ENCODE data around the gene SLC4A4.

GRCh38 chr4:71360844-71361243, 22.0 kb downstream of the SLC4A4 start:
- TF ChIP-seq, protein P1, sequence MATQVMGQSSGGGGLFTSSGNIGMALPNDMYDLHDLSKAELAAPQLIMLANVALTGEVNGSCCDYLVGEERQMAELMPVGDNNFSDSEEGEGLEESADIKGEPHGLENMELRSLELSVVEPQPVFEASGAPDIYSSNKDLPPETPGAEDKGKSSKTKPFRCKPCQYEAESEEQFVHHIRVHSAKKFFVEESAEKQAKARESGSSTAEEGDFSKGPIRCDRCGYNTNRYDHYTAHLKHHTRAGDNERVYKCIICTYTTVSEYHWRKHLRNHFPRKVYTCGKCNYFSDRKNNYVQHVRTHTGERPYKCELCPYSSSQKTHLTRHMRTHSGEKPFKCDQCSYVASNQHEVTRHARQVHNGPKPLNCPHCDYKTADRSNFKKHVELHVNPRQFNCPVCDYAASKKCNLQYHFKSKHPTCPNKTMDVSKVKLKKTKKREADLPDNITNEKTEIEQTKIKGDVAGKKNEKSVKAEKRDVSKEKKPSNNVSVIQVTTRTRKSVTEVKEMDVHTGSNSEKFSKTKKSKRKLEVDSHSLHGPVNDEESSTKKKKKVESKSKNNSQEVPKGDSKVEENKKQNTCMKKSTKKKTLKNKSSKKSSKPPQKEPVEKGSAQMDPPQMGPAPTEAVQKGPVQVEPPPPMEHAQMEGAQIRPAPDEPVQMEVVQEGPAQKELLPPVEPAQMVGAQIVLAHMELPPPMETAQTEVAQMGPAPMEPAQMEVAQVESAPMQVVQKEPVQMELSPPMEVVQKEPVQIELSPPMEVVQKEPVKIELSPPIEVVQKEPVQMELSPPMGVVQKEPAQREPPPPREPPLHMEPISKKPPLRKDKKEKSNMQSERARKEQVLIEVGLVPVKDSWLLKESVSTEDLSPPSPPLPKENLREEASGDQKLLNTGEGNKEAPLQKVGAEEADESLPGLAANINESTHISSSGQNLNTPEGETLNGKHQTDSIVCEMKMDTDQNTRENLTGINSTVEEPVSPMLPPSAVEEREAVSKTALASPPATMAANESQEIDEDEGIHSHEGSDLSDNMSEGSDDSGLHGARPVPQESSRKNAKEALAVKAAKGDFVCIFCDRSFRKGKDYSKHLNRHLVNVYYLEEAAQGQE (tag by site-specific recombination; IDR thresholded peaks at IDR 0.05): no peak
- TF ChIP-seq ZNF521 (tag by site-specific recombination; IDR thresholded peaks at IDR 0.05) (no peak), ZNF701 (tag by site-specific recombination; IDR thresholded peaks at IDR 0.05) (no peak), ZBTB7A (tag by site-specific recombination; IDR thresholded peaks at IDR 0.05; ENCODE audit: low read depth) (no peak)

Measured in HEK293 (cell line).